Calu3 (cell line): Measurements from ENCODE around the gene RFX6. TPM values are rescaled to one million over a fixed set of nuclear protein-coding genes. Genes with fewer than 3 reads are reported as not detected.
A peak's percentile ranks its signal among the peaks of the same experiment; 100 is the strongest.

Source experiments
- BruUV-seq: library from RNA; stranded (reverse); fragments of 400-500 nt; replicated peaks from 2 replicates; lab custom pipeline; 2021; lab: Mats Ljungman, UMichigan
- CTCF ChIA-PET: fragments of 300-600 bp; sonication (Branson Sonifier 250); formaldehyde crosslinking; loops from one replicate; lab custom pipeline; 2022; ENCODE audit warnings: antibody characterized with exemption; lab: Charles Lee
- DNase-seq: peaks from one replicate; pipeline ENCODE4 v3.0.0; 2022
- H3K27ac Mint-ChIP-seq: one replicate; pipeline ENCODE4 v1.8.0; 2022; ENCODE audit warnings: mixed read lengths; ENCODE audit not compliant: unreplicated experiment
- H3K27me3 Mint-ChIP-seq: one replicate; pipeline ENCODE4 v1.8.0; 2022; ENCODE audit warnings: mixed read lengths; ENCODE audit not compliant: unreplicated experiment
- H3K36me3 Mint-ChIP-seq: one replicate; pipeline ENCODE4 v1.8.0; 2022; ENCODE audit warnings: mild to moderate bottlenecking, moderate library complexity, mixed read lengths; ENCODE audit not compliant: insufficient read depth, unreplicated experiment
- H3K4me1 Mint-ChIP-seq: one replicate; pipeline ENCODE4 v1.8.0; 2022; ENCODE audit warnings: mild to moderate bottlenecking, low read depth, mixed read lengths; ENCODE audit not compliant: unreplicated experiment
- H3K4me3 Mint-ChIP-seq: one replicate; pipeline ENCODE4 v1.8.0; 2022; ENCODE audit warnings: mild to moderate bottlenecking, low read depth, moderate library complexity, mixed read lengths; ENCODE audit not compliant: unreplicated experiment
- H3K9me3 Mint-ChIP-seq: one replicate; pipeline ENCODE4 v1.8.0; 2022; ENCODE audit warnings: low read depth, mixed read lengths; ENCODE audit not compliant: unreplicated experiment
- intact Hi-C: fragments of 100-400 bp; cut with micrococcal nuclease; formaldehyde crosslinking; loops from one replicate; pipeline ENCODE4 v1.10.0; 2022; ENCODE audit not compliant: unreplicated experiment
- total RNA-seq: library from RNA; stranded (reverse); gene quantifications from 2 replicates; pipeline ENCODE4 v1.2.3, GENCODE V29; 2022
- TF ChIP-seq, protein P1 (sequence below): fragments of 200-600 bp; IDR thresholded peaks from one replicate; pipeline ENCODE4 v1.8.0; 2022; ENCODE audit warnings: antibody characterized with exemption; ENCODE audit not compliant: unreplicated experiment

RFX6 gene
- total RNA-seq, 1 experiment from 2014 or later = not detected

DNA sequence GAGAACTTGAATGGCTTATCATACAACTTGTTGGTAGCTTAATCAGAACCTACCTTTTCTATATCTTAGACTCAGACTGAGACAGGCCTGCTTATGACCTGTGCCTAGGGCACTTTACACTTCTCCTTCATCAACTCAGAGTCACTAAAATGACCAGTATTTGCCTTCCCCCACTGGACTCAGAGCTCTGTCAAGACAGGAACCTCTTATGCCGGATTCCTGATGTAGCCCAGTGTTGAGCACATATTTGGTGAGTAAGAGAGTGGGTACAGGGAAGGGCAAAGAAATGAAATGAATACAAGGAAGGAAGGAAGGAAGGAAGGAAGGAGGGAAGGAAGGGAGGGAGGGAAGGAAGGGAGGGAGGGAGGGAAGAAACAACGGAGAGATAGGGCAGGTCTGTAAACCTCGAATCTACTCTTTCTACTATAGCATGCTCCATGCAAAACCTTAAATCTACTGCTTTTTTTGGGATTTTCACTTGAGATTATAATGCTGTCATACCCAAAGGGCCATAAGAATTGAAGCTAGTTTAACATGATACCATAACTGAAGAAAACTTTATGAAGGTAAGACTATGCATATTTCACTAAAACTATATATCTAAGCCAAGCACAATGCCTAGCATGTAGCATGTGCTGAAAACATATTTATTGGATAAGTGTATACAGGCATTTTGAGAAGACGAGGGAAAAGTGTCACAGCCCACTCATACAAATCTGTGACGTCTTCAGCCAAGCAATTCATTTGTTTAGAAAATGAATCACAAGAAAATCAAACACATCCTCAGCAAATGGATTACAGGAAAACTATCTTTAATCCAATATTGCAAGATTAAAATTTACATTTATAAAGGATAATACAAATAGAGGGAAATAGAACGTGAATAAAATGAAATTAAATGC lies 89.9 kb downstream of the RFX6 start:
- Mint-ChIP-seq H3K4me1 (peaks cover 7% of the 10 kb centered on the region), H3K27ac (no peak overlapping the region), H3K27me3 (no peaks in the 10 kb centered on the region), H3K9me3 (no peaks in the 10 kb centered on the region), H3K36me3 (no peaks in the 10 kb centered on the region), H3K4me3 (no peak overlapping the region)
- DNase-seq = no peak
- TF ChIP-seq, protein P1, sequence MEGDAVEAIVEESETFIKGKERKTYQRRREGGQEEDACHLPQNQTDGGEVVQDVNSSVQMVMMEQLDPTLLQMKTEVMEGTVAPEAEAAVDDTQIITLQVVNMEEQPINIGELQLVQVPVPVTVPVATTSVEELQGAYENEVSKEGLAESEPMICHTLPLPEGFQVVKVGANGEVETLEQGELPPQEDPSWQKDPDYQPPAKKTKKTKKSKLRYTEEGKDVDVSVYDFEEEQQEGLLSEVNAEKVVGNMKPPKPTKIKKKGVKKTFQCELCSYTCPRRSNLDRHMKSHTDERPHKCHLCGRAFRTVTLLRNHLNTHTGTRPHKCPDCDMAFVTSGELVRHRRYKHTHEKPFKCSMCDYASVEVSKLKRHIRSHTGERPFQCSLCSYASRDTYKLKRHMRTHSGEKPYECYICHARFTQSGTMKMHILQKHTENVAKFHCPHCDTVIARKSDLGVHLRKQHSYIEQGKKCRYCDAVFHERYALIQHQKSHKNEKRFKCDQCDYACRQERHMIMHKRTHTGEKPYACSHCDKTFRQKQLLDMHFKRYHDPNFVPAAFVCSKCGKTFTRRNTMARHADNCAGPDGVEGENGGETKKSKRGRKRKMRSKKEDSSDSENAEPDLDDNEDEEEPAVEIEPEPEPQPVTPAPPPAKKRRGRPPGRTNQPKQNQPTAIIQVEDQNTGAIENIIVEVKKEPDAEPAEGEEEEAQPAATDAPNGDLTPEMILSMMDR = no peak
- CTCF ChIA-PET = no interaction called here
- intact Hi-C loops = no loop called here
- no TSS peak for BruUV-seq

DNA sequence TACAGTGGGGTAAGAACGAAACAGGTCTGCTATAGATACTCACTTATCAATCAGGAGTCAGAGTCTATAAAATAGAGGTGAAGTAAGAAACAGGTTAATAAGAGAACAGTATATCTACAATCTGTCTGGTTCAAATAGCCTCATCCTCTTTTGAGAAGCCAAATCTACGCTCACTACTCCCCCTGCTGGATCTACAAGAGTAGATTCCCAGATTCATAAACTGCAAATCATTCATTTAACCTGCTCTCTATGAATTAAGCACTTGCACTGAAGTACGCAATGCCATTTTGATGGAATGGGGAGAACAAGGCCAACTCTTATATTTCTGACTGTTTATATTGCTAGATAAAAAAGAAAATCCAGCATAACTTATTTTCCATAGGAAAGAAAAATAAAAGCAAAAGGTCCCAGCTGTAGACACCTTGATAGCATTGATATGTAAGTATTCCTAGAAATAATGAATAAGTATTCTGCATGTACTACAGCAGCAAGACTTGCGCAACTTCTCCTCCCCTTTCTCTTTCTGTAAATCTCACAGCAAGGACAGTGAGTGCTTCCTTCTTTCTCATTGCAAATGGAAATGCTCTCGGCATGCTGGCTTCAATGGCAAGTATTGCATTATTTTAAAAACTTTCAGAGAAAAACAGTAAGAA lies 92.3 kb downstream of the RFX6 start:
- CTCF ChIA-PET = interaction anchor here (0.9 to 2.6 kb wide), 3 partner anchors 88 to 403 kb away, joined by 3 to 15 read pairs (median 3); no protein-coding TSS in a partner anchor
- Mint-ChIP-seq H3K4me3 (no peak overlapping the region), H3K27ac (no peak overlapping the region), H3K4me1 (peaks cover 7% of the 10 kb centered on the region), H3K9me3 (no peaks in the 10 kb centered on the region), H3K27me3 (no peaks in the 10 kb centered on the region), H3K36me3 (no peaks in the 10 kb centered on the region)
- TF ChIP-seq, protein P1 = peak; percentile 28
- BruUV-seq = no TSS peak
- intact Hi-C loops = loop anchor here (1.0 to 2.0 kb wide), 2 partner anchors 88 to 189 kb away; no protein-coding TSS in a partner anchor
- peak; percentile 50 for DNase-seq

- DNase-seq = peak; percentile 45
- intact Hi-C loops = loop anchor here (1.0 to 10.0 kb wide), 4 partner anchors 217 to 853 kb away; no protein-coding TSS in a partner anchor
- TF ChIP-seq, protein P1 = peak; percentile 21
- Mint-ChIP-seq H3K9me3 (no peaks in the 10 kb centered on the region), H3K36me3 (no peaks in the 10 kb centered on the region), H3K4me3 (no peak overlapping the region), H3K27me3 (no peaks in the 10 kb centered on the region), H3K4me1 (peaks cover 7% of the 10 kb centered on the region), H3K27ac (no peak overlapping the region)
- no TSS peak for BruUV-seq
- CTCF ChIA-PET = no interaction called here
Observed at GRCh38 chr6:116971959-116972358, 94.9 kb downstream of the RFX6 start.

GRCh38 chr6:116973976-116974375 lies 96.9 kb downstream of the RFX6 start:
- Mint-ChIP-seq H3K4me1 (peaks cover under 1% of the 10 kb centered on the region), H3K36me3 (no peaks in the 10 kb centered on the region), H3K27ac (no peak overlapping the region), H3K9me3 (no peaks in the 10 kb centered on the region), H3K27me3 (no peaks in the 10 kb centered on the region), H3K4me3 (no peak overlapping the region)
- DNase-seq = no peak
- CTCF ChIA-PET = no interaction called here
- intact Hi-C loops = loop anchor here (2.0 to 10.0 kb wide), 3 partner anchors 215 to 851 kb away; no protein-coding TSS in a partner anchor
- TF ChIP-seq, protein P1 = no peak
- no TSS peak for BruUV-seq
